ENCODE measurements around the gene UCN.
"Not testable (repeated sequence)": the region's sequence is repeated elsewhere in the genome, so short reads cannot be mapped to it uniquely, and the experiment has no call there.

DNA sequence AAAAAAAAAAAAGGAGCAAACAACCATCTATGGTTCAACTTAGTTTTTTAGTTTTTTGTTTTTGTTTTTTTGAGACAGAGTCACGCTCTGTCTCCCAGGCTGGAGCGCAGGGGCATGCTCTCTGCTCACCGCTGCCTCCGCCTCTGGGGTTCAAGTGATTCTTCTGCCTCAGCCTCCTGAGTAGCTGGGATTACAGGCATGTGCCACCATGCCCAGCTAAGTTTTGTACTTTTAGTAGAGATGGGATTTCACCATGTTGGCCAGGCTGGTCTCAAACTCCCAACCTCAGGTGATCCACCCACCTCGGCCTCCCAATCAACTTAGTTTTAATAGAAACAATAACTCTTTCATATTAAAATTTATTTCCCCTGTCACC lies 45.1 kb upstream of the UCN start:
- TF ChIP-seq TAF1 (IDR thresholded peaks at IDR 0.05; ENCODE audit: borderline replicate concordance, low read depth, low read length); ZNF274 (IDR thresholded peaks at IDR 0.05; ENCODE audit: insufficient read depth, insufficient read length); RFX5 (IDR thresholded peaks at IDR 0.05; ENCODE audit: low read depth, low read length); TCF7 (IDR thresholded peaks at IDR 0.05; ENCODE audit: borderline replicate concordance); EP300 (IDR thresholded peaks at IDR 0.05; ENCODE audit: borderline replicate concordance in 1 of 2, control insufficient read depth in 1 of 2, low read depth in 2 of 2, low read length in 2 of 2); POLR2AphosphoS5 (IDR thresholded peaks at IDR 0.05; ENCODE audit: low read length): not testable (repeated sequence)
- TF ChIP-seq, protein P1, sequence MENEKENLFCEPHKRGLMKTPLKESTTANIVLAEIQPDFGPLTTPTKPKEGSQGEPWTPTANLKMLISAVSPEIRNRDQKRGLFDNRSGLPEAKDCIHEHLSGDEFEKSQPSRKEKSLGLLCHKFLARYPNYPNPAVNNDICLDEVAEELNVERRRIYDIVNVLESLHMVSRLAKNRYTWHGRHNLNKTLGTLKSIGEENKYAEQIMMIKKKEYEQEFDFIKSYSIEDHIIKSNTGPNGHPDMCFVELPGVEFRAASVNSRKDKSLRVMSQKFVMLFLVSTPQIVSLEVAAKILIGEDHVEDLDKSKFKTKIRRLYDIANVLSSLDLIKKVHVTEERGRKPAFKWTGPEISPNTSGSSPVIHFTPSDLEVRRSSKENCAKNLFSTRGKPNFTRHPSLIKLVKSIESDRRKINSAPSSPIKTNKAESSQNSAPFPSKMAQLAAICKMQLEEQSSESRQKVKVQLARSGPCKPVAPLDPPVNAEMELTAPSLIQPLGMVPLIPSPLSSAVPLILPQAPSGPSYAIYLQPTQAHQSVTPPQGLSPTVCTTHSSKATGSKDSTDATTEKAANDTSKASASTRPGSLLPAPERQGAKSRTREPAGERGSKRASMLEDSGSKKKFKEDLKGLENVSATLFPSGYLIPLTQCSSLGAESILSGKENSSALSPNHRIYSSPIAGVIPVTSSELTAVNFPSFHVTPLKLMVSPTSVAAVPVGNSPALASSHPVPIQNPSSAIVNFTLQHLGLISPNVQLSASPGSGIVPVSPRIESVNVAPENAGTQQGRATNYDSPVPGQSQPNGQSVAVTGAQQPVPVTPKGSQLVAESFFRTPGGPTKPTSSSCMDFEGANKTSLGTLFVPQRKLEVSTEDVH (IDR thresholded peaks at IDR 0.05; ENCODE audit: low read depth, partially characterized antibody), result not testable (repeated sequence)

All from GM12878 (cell line).